ENCODE measurements around the gene AVPR1B. TPM values are rescaled to one million over a fixed set of nuclear protein-coding genes. Genes with fewer than 3 reads are reported as not detected.

Gene AVPR1B
- total and polyA plus RNA-seq, 2 donors (not counting 3 experiments of a cell fraction or from before 2014, with no cell fraction given) = not detected

GRCh38 chr1:206100226-206100815, 16.9 kb downstream of the AVPR1B start:
- dilution Hi-C loops (cut with MboI; ENCODE audit: extremely low pct_ligation_motif_present, low sequenced_read_pairs) (loop anchor here (25.0 kb wide), 1 partner anchor 113 kb away; no protein-coding TSS in a partner anchor), intact Hi-C loops (cut with micrococcal nuclease) (no loop called here)
- Histone ChIP-seq H3K4me1 (ENCODE audit: control insufficient read depth, extremely low read depth, insufficient read depth, low read length) (no peaks in the 10 kb centered on the region), H3K4me3 (replicated peaks in 1 of 3; ENCODE audit: insufficient read depth in 1 of 3, low read depth in 1 of 3, low read length in 3 of 3) (no peak overlapping the region), H3K79me2 (ENCODE audit: control insufficient read depth, insufficient read depth, low read length) (no peaks in the 10 kb centered on the region), H3K9ac (replicated peaks; ENCODE audit: extremely low read depth, insufficient read depth, low read length) (no peak overlapping the region), H3K27ac (ENCODE audit: insufficient read depth, low read depth, low read length) (no peak overlapping the region), H3K4me2 (ENCODE audit: insufficient read depth, low read length) (no peak overlapping the region), H4K20me1 (replicated peaks; ENCODE audit: control insufficient read depth, extremely low read depth, insufficient read depth, low read length) (no peaks in the 10 kb centered on the region), H2AFZ (ENCODE audit: low read depth, low read length) (no peak overlapping the region), H3K36me3 (ENCODE audit: control insufficient read depth in 2 of 2, extremely low read depth in 1 of 2, insufficient read depth in 2 of 2, low read length in 2 of 2) (no peaks in the 10 kb centered on the region), H3K27me3 (ENCODE audit: control insufficient read depth in 2 of 2, insufficient read depth in 2 of 2, low read length in 2 of 2) (peaks cover 0 to 26% of the 10 kb centered on the region in 2 experiments), H3K9me3 (replicated peaks; ENCODE audit: control insufficient read depth, insufficient read depth, low read length) (no peaks in the 10 kb centered on the region), H3K9me1 (replicated peaks; ENCODE audit: control insufficient read depth, extremely low read depth, insufficient read depth, low read length) (no peaks in the 10 kb centered on the region)
- FAIRE-seq = no peak
- BruUV-seq (replicated peaks) = no TSS peak
- no peak for DNase-seq (ENCODE audit: low read depth, low spot score)
- ChIA-PET POLR2A (no interaction called here), CTCF (interaction anchor here (1.2 kb wide), 1 partner anchor 181 kb away, joined by 4 read pairs; no protein-coding TSS in a partner anchor)
- TF ChIP-seq EZH2 (IDR thresholded peaks at IDR 0.05; ENCODE audit: borderline replicate concordance, low read depth, low read length, severe bottlenecking) = no peak
- TF ChIP-seq GATA2 (IDR thresholded peaks at IDR 0.05; ENCODE audit: insufficient read depth, insufficient read length, low read depth, low read length) = no peak
- TF ChIP-seq FOS (IDR thresholded peaks at IDR 0.05; ENCODE audit: borderline replicate concordance, insufficient read depth, low read length) = no peak
- TF ChIP-seq POLR2AphosphoS5 (IDR thresholded peaks at IDR 0.05; ENCODE audit: insufficient read depth, low read depth, low read length) = no peak
- TF ChIP-seq CTCF (IDR thresholded peaks at IDR 0.05; ENCODE audit: extremely low read depth in 1 of 2, insufficient read depth in 1 of 2, low read depth in 1 of 2, low read length in 2 of 2) = no peak
- TF ChIP-seq MAX (IDR thresholded peaks at IDR 0.05; ENCODE audit: insufficient read depth, insufficient read length) = no peak
- TF ChIP-seq POLR2A (IDR thresholded peaks at IDR 0.05; ENCODE audit: low read depth, low read length) = no peak
- no peak for TF ChIP-seq JUN (IDR thresholded peaks at IDR 0.05; ENCODE audit: borderline replicate concordance, insufficient read depth, insufficient read length, low read depth)
- TF ChIP-seq MYC (IDR thresholded peaks at IDR 0.05; ENCODE audit: low read depth, low read length) = no peak

All from endothelial cell of umbilical vein (primary cell).